ENCODE data around the gene C1QTNF3. TPM values are rescaled to one million over a fixed set of nuclear protein-coding genes. Genes with fewer than 3 reads are reported as not detected.
A peak's percentile ranks its signal among the peaks of the same experiment; 100 is the strongest.

The C1QTNF3 gene
- total RNA-seq, 2 experiments from 2014 or later, result 3.6 to 7.5 TPM

- Histone ChIP-seq H3K79me2 (ENCODE audit: insufficient read depth, low read depth, low read length) (no peaks in the 10 kb centered on the region), H3K4me3 (ENCODE audit: low read depth, low read length, poor library complexity, severe bottlenecking) (peak within 1 kb of the TSS; percentile 72), H3K4me2 (ENCODE audit: low read length) (peak within 1 kb of the TSS; percentile 80), H3K4me1 (ENCODE audit: insufficient read depth, low read length, poor library complexity, severe bottlenecking) (peaks cover 19% of the 10 kb centered on the region), H3K9me3 (ENCODE audit: low read length) (no peaks in the 10 kb centered on the region), H3K9me2 (ENCODE audit: insufficient read depth, low read length) (no peaks in the 10 kb centered on the region), H3K36me3 (ENCODE audit: insufficient read depth, low read length) (no peaks in the 10 kb centered on the region), H3K27ac (ENCODE audit: low read depth, low read length, poor library complexity, severe bottlenecking) (peak within 1 kb of the TSS; percentile 65), H2AFZ (ENCODE audit: low read length) (peak within 1 kb of the TSS; percentile 93), H4K20me1 (ENCODE audit: insufficient read depth, low read length) (no peaks in the 10 kb centered on the region)
- ChIA-PET CTCF (ENCODE audit: unreplicated experiment) (no interaction called here), POLR2A (interaction anchor here (0.6 to 1.5 kb wide), 6 partner anchors 8 to 1533 kb away, joined by 3 to 6 read pairs (median 4); no protein-coding TSS in a partner anchor)
- TF ChIP-seq EZH2phosphoT487 (IDR thresholded peaks at IDR 0.05; ENCODE audit: borderline replicate concordance, low read depth, low read length) (no peak), CTCF (conservative IDR thresholded peaks at IDR 0.05; ENCODE audit: low read length) (0 out of 2 replicates have a peak, but pooled peaks have one; percentile 31)
- intact Hi-C loops (cut with micrococcal nuclease; ENCODE audit: unreplicated experiment), result loop anchor here (10.0 kb wide), 1 partner anchor 563 kb away; the partner anchor contains the start of gene TARS1
- peak; percentile 90 for DNase-seq (ENCODE audit: low spot score)
- BruUV-seq (replicated peaks), result no TSS peak
Observed at GRCh38 chr5:34007621-34008600, 35.1 kb downstream of the C1QTNF3 start, which contains the start of gene AMACR. AMACR (minus strand) TSS chr5:34008050; CDS start chr5:34008019, 31 bp downstream.

GRCh38 chr5:34007201-34007620, 35.8 kb downstream of the C1QTNF3 start:
- peak overlapping the region; percentile 65 for H3K27ac ChIP-seq (ENCODE audit: low read depth, low read length, poor library complexity, severe bottlenecking)
- intact Hi-C loops (cut with micrococcal nuclease; ENCODE audit: unreplicated experiment), result loop anchor here (10.0 kb wide), 1 partner anchor 562 kb away; the partner anchor contains the start of gene TARS1
- BruUV-seq (replicated peaks), result no TSS peak
- no peaks in the 10 kb centered on the region for H3K9me3 ChIP-seq (ENCODE audit: low read length)
- H3K4me1 ChIP-seq (ENCODE audit: insufficient read depth, low read length, poor library complexity, severe bottlenecking), result peaks cover 19% of the 10 kb centered on the region
- CTCF ChIA-PET (ENCODE audit: unreplicated experiment), result no interaction called here
- H3K36me3 ChIP-seq (ENCODE audit: insufficient read depth, low read length), result no peaks in the 10 kb centered on the region
- peak overlapping the region; percentile 80 for H3K4me2 ChIP-seq (ENCODE audit: low read length)
- peak overlapping the region; percentile 93; the same call in 1 of the 2 replicates for H2AFZ ChIP-seq (ENCODE audit: low read length)
- POLR2A ChIA-PET, result interaction anchor here (0.6 kb wide), 1 partner anchor 1532 kb away, joined by 4 read pairs; no protein-coding TSS in a partner anchor
- no peak for DNase-seq (ENCODE audit: low spot score)
- H4K20me1 ChIP-seq (ENCODE audit: insufficient read depth, low read length), result no peaks in the 10 kb centered on the region
- peak overlapping the region; percentile 72 for H3K4me3 ChIP-seq (ENCODE audit: low read depth, low read length, poor library complexity, severe bottlenecking)
- no peaks in the 10 kb centered on the region for H3K79me2 ChIP-seq (ENCODE audit: insufficient read depth, low read depth, low read length)
- no peaks in the 10 kb centered on the region for H3K9me2 ChIP-seq (ENCODE audit: insufficient read depth, low read length)
- TF ChIP-seq EZH2phosphoT487 (IDR thresholded peaks at IDR 0.05; ENCODE audit: borderline replicate concordance, low read depth, low read length) (no peak), CTCF (conservative IDR thresholded peaks at IDR 0.05; ENCODE audit: low read length) (no peak)

Measured in OCI-LY7 (cell line).